Liver (tissue), 9 donors: ENCODE results near the gene SLC35G4. TPM values are rescaled to one million over a fixed set of nuclear protein-coding genes. Genes with fewer than 3 reads are reported as not detected.

Source experiments
- DNase-seq: peaks from one replicate; pipeline ENCODE4 v3.0.0-alpha.2; 2017; ENCODE audit warnings: low spot score
- H3K27ac ChIP-seq, 2 donors: one replicate each; pipeline ENCODE4 v1.7.0; 2013; ENCODE audit warnings: inconsistent platforms in 2 of 2, low read length in 2 of 2, control low read depth in 1 of 2, low read depth in 1 of 2, mild to moderate bottlenecking in 1 of 2
- H3K27me3 ChIP-seq, 4 donors: one replicate each; pipeline versions ENCODE4 v1.6.1 to v1.7.0; 2013; ENCODE audit warnings: low read length in 3 of 4, inconsistent platforms in 1 of 4, mild to moderate bottlenecking in 1 of 4, moderate library complexity in 1 of 4; ENCODE audit not compliant: control insufficient read depth in 4 of 4, insufficient read depth in 4 of 4
- H3K36me3 ChIP-seq, 4 donors: one replicate each; pipeline versions ENCODE4 v1.6.1 to v1.7.0; 2013; ENCODE audit warnings: low read length in 3 of 4, mild to moderate bottlenecking in 3 of 4, low read depth in 1 of 4, moderate library complexity in 1 of 4; ENCODE audit not compliant: control insufficient read depth in 4 of 4, insufficient read depth in 3 of 4
- H3K4me1 ChIP-seq, 4 donors: one replicate each; pipeline versions ENCODE4 v1.6.1 to v1.7.0; 2013; ENCODE audit warnings: low read length in 3 of 4, mild to moderate bottlenecking in 3 of 4, moderate library complexity in 1 of 4; ENCODE audit not compliant: control insufficient read depth in 4 of 4, insufficient read depth in 4 of 4
- H3K4me3 ChIP-seq, 3 donors: one replicate each; pipeline versions ENCODE4 v1.6.1 to v1.7.0; 2013; ENCODE audit warnings: low read length in 3 of 3, control low read depth in 1 of 3, low read depth in 1 of 3, mild to moderate bottlenecking in 1 of 3
- H3K9ac ChIP-seq, 2 donors: one replicate each; pipeline ENCODE4 v1.7.0; 2013; ENCODE audit warnings: low read length in 2 of 2, mild to moderate bottlenecking in 2 of 2, moderate library complexity in 2 of 2, control low read depth in 1 of 2, low read depth in 1 of 2
- H3K9me3 ChIP-seq, 4 donors: one replicate each; pipeline versions ENCODE4 v1.6.1 to v1.7.0; 2013; ENCODE audit warnings: low read length in 3 of 4; ENCODE audit not compliant: control insufficient read depth in 4 of 4
- EGR1 ChIP-seq, 2 donors: IDR thresholded peaks; 2 replicates each; pipeline ENCODE4 v1.6.1; 2016 to 2018; ENCODE audit warnings: antibody characterized with exemption in 2 of 2, low read depth in 2 of 2
- FOXA1 ChIP-seq: IDR thresholded peaks from 2 replicates; pipeline ENCODE4 v1.6.1; 2016; ENCODE audit warnings: antibody characterized with exemption
- GABPA ChIP-seq, 2 donors: IDR thresholded peaks in 1 of 2; conservative IDR thresholded peaks in 1 of 2; 2 replicates each; pipeline ENCODE4 v1.6.1; 2016; ENCODE audit warnings: antibody characterized with exemption in 2 of 2, mild to moderate bottlenecking in 1 of 2, moderate library complexity in 1 of 2
- HNF4A ChIP-seq, 2 donors: conservative IDR thresholded peaks; 2 replicates each; pipeline ENCODE4 v1.6.1; 2016; ENCODE audit warnings: antibody characterized with exemption in 2 of 2, mild to moderate bottlenecking in 2 of 2
- HNF4G ChIP-seq: IDR thresholded peaks from 2 replicates; pipeline ENCODE4 v1.6.1; 2016; ENCODE audit warnings: antibody characterized with exemption
- JUND ChIP-seq, 2 donors: IDR thresholded peaks; 2 replicates each; pipeline ENCODE4 v1.6.1; 2016; ENCODE audit warnings: antibody characterized with exemption in 2 of 2
- MAX ChIP-seq: IDR thresholded peaks from 2 replicates; pipeline ENCODE4 v1.6.1; 2016; ENCODE audit warnings: antibody characterized with exemption
- NR2F2 ChIP-seq: IDR thresholded peaks from 2 replicates; pipeline ENCODE4 v1.6.1; 2016; ENCODE audit warnings: antibody characterized with exemption
- RAD21 ChIP-seq, 2 donors: IDR thresholded peaks; 2 replicates each; pipeline ENCODE4 v1.6.1; 2016; ENCODE audit warnings: antibody characterized with exemption in 2 of 2, mild to moderate bottlenecking in 2 of 2
- RXRA ChIP-seq, 2 donors: IDR thresholded peaks; 2 replicates each; pipeline ENCODE4 v1.6.1; 2017 to 2018; ENCODE audit warnings: antibody characterized with exemption in 2 of 2, mild to moderate bottlenecking in 1 of 2
- SP1 ChIP-seq: IDR thresholded peaks from 2 replicates; pipeline ENCODE4 v1.6.1; 2018; ENCODE audit warnings: antibody characterized with exemption, mild to moderate bottlenecking
- TAF1 ChIP-seq: conservative IDR thresholded peaks from 2 replicates; pipeline ENCODE4 v1.6.1; 2016; ENCODE audit warnings: antibody characterized with exemption, mild to moderate bottlenecking
- YY1 ChIP-seq: IDR thresholded peaks from 2 replicates; pipeline ENCODE4 v1.6.1; 2016; ENCODE audit warnings: antibody characterized with exemption, mild to moderate bottlenecking
- WGBS: extraction: QIAGEN DNeasy Blood & Tissue Kit; methylation state at CpG from one replicate; pipeline ENCODE4 v1.1.7; 2013; 5-methylcytosine and 5-hydroxymethylcytosine counted together
- polyA plus RNA-seq, 2 donors: library from polyadenylated mRNA; stranded (reverse) in 1 of 2; unstranded in 1 of 2; fragments of 200-250 nt in 1 of 2; fragments of >200 nt in 1 of 2; fragmentation: Nextera tagmentation in 1 of 2; extraction: Ambion mirVana in 1 of 2; gene quantifications; one replicate each; pipeline versions ENCODE4 v1.2.1 to v1.2.3, GENCODE V29; 2013 to 2015
- total RNA-seq, 2 donors: library from RNA; depleted of rRNA; stranded (reverse); fragments of >200 nt; gene quantifications; one replicate each; pipeline ENCODE4 v1.2.3, GENCODE V29; 2014
- TF ChIP-seq, protein P1 (sequence below): IDR thresholded peaks from 2 replicates; pipeline ENCODE4 v1.6.1; 2016; ENCODE audit warnings: antibody characterized with exemption
- TF ChIP-seq, protein P2 (sequence below): IDR thresholded peaks from 2 replicates; pipeline ENCODE4 v1.6.1; 2016; ENCODE audit warnings: antibody characterized with exemption, mild to moderate bottlenecking
- TF ChIP-seq, protein P3 (sequence below): IDR thresholded peaks from 2 replicates; pipeline ENCODE4 v1.6.1; 2016; ENCODE audit warnings: antibody characterized with exemption
- donor health status: healthy.
- donor health status: healthy.
- donor health status: healthy.
- donor health status: healthy.
- donor health status: healthy.

Gene SLC35G4
- total and polyA plus RNA-seq, 4 donors: not detected

- no peak overlapping the region for H3K9ac ChIP-seq
- H3K9me3 ChIP-seq: peaks cover 0 to 8% (median 4%) of the 10 kb centered on the region in 4 donors
- peaks cover 0 to 2% (median 0%) of the 10 kb centered on the region in 4 donors for H3K4me1 ChIP-seq
- WGBS: 80% methylated on average over 3 of the region's 3 CpGs
- no peak for DNase-seq
- no peak overlapping the region for H3K27ac ChIP-seq
- H3K27me3 ChIP-seq: peaks cover 0 to 14% (median 0%) of the 10 kb centered on the region in 4 donors
- H3K4me3 ChIP-seq: no peak overlapping the region
- no peak for TF ChIP-seq GABPA (IDR thresholded peaks at IDR 0.05 in 1 of 2, conservative IDR thresholded peaks at IDR 0.05 in 1 of 2)
- TF ChIP-seq JUND (IDR thresholded peaks at IDR 0.05): no peak
- TF ChIP-seq FOXA1: no peak
- no peak for TF ChIP-seq YY1
- TF ChIP-seq, protein P1, sequence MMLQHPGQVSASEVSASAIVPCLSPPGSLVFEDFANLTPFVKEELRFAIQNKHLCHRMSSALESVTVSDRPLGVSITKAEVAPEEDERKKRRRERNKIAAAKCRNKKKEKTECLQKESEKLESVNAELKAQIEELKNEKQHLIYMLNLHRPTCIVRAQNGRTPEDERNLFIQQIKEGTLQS: no peak
- TF ChIP-seq NR2F2: no peak
- TF ChIP-seq MAX: no peak
- no peak for TF ChIP-seq HNF4A (conservative IDR thresholded peaks at IDR 0.05)
- TF ChIP-seq, protein P2, sequence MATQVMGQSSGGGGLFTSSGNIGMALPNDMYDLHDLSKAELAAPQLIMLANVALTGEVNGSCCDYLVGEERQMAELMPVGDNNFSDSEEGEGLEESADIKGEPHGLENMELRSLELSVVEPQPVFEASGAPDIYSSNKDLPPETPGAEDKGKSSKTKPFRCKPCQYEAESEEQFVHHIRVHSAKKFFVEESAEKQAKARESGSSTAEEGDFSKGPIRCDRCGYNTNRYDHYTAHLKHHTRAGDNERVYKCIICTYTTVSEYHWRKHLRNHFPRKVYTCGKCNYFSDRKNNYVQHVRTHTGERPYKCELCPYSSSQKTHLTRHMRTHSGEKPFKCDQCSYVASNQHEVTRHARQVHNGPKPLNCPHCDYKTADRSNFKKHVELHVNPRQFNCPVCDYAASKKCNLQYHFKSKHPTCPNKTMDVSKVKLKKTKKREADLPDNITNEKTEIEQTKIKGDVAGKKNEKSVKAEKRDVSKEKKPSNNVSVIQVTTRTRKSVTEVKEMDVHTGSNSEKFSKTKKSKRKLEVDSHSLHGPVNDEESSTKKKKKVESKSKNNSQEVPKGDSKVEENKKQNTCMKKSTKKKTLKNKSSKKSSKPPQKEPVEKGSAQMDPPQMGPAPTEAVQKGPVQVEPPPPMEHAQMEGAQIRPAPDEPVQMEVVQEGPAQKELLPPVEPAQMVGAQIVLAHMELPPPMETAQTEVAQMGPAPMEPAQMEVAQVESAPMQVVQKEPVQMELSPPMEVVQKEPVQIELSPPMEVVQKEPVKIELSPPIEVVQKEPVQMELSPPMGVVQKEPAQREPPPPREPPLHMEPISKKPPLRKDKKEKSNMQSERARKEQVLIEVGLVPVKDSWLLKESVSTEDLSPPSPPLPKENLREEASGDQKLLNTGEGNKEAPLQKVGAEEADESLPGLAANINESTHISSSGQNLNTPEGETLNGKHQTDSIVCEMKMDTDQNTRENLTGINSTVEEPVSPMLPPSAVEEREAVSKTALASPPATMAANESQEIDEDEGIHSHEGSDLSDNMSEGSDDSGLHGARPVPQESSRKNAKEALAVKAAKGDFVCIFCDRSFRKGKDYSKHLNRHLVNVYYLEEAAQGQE: no peak
- TF ChIP-seq TAF1: no peak
- TF ChIP-seq, protein P3, sequence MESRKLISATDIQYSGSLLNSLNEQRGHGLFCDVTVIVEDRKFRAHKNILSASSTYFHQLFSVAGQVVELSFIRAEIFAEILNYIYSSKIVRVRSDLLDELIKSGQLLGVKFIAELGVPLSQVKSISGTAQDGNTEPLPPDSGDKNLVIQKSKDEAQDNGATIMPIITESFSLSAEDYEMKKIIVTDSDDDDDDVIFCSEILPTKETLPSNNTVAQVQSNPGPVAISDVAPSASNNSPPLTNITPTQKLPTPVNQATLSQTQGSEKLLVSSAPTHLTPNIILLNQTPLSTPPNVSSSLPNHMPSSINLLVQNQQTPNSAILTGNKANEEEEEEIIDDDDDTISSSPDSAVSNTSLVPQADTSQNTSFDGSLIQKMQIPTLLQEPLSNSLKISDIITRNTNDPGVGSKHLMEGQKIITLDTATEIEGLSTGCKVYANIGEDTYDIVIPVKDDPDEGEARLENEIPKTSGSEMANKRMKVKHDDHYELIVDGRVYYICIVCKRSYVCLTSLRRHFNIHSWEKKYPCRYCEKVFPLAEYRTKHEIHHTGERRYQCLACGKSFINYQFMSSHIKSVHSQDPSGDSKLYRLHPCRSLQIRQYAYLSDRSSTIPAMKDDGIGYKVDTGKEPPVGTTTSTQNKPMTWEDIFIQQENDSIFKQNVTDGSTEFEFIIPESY: no peak
- no peak for TF ChIP-seq RXRA (IDR thresholded peaks at IDR 0.05)
- H3K36me3 ChIP-seq: peaks cover 0 to 3% (median 0%) of the 10 kb centered on the region in 4 donors
Measured at GRCh38 chr18:11651899-11652298, 42.5 kb downstream of the SLC35G4 start.

GRCh38 chr18:11653521-11653920 lies 44.1 kb downstream of the SLC35G4 start:
- Histone ChIP-seq H3K27me3 (peaks cover 0 to 14% (median under 1%) of the 10 kb centered on the region in 4 donors), H3K4me1 (peaks cover 0 to 2% (median 0%) of the 10 kb centered on the region in 4 donors), H3K9ac (no peak overlapping the region), H3K36me3 (peaks cover 0 to 3% (median 0%) of the 10 kb centered on the region in 4 donors), H3K27ac (no peak overlapping the region), H3K9me3 (peaks cover 0 to 8% (median 2%) of the 10 kb centered on the region in 4 donors), H3K4me3 (no peak overlapping the region)
- 88% methylated on average over 10 of the region's 10 CpGs for WGBS
- DNase-seq: no peak
- TF ChIP-seq, protein P2: no peak
- TF ChIP-seq HNF4A (conservative IDR thresholded peaks at IDR 0.05) (no peak), SP1 (no peak), MAX (no peak), YY1 (no peak), NR2F2 (no peak), EGR1 (IDR thresholded peaks at IDR 0.05; ENCODE audit: low read depth in 2 of 2) (no peak), HNF4G (no peak), RXRA (IDR thresholded peaks at IDR 0.05) (no peak), TAF1 (no peak), JUND (IDR thresholded peaks at IDR 0.05) (no peak), RAD21 (IDR thresholded peaks at IDR 0.05) (no peak)
- TF ChIP-seq, protein P3: no peak
- TF ChIP-seq, protein P1: no peak
